Transverse colon (tissue), 4 donors: ENCODE data around the gene ARHGEF10L. TPM values are rescaled to one million over a fixed set of nuclear protein-coding genes. Genes with fewer than 3 reads are reported as not detected.
A peak's percentile ranks its signal among the peaks of the same experiment; 100 is the strongest.

Experiments
- DNase-seq: peaks from one replicate; pipeline ENCODE4 v3.0.0-alpha.2; 2019
- H3K27ac ChIP-seq, 4 donors: fragments of 200-600 bp; sonication (generic); 2 replicates each; pipeline ENCODE4 v1.5.1; 2016 to 2018; ENCODE audit warnings: inconsistent platforms in 4 of 4
- H3K27me3 ChIP-seq: fragments of 200-600 bp; sonication (generic); 2 replicates; pipeline ENCODE4 v1.5.1; 2017; ENCODE audit warnings: inconsistent platforms
- H3K36me3 ChIP-seq, 4 donors: fragments of 200-600 bp; sonication (generic); 2 replicates each; pipeline ENCODE4 v1.5.1; 2017 to 2019; ENCODE audit warnings: inconsistent platforms in 4 of 4
- H3K4me1 ChIP-seq, 4 donors: fragments of 200-600 bp; sonication (generic); 2 replicates each; pipeline ENCODE4 v1.5.1; 2017 to 2020; ENCODE audit warnings: inconsistent platforms in 4 of 4
- H3K4me3 ChIP-seq, 4 donors: fragments of 200-600 bp; sonication (generic); 1 replicate in 1 of 4; 2 replicates in 3 of 4; pipeline versions ENCODE4 v1.5.1 to v1.6.1; 2017 to 2019; ENCODE audit warnings: inconsistent platforms in 4 of 4
- H3K9me3 ChIP-seq, 2 donors: fragments of 200-600 bp; sonication (generic); 2 replicates each; pipeline ENCODE4 v1.5.1; 2017 to 2019; ENCODE audit warnings: inconsistent platforms in 2 of 2
- CTCF ChIP-seq, 5 experiments: fragments of 200-600 bp in 3 of 5; fragments of 450-650 bp in 2 of 5; sonication (generic) in 3 of 5; IDR thresholded peaks; 1 replicate in 2 of 5; 2 replicates in 3 of 5; pipeline ENCODE4 v1.5.1; 2016 to 2017; ENCODE audit warnings: antibody characterized with exemption in 5 of 5, inconsistent platforms in 3 of 5, mild to moderate bottlenecking in 2 of 5, moderate library complexity in 1 of 5
- EP300 ChIP-seq: sonication (generic); formaldehyde crosslinking; IDR thresholded peaks from one replicate; pipeline ENCODE4 v1.6.1; 2017; ENCODE audit warnings: antibody characterized with exemption, low read depth
- POLR2A ChIP-seq: fragments of 450-650 bp; IDR thresholded peaks from one replicate; pipeline ENCODE4 v1.6.1; 2016; ENCODE audit warnings: antibody characterized with exemption, mild to moderate bottlenecking, moderate library complexity
- POLR2AphosphoS5 ChIP-seq, 3 donors: sonication (generic); formaldehyde crosslinking; IDR thresholded peaks; one replicate each; pipeline ENCODE4 v1.6.1; 2016; ENCODE audit warnings: antibody characterized with exemption in 3 of 3
- WGBS, 2 donors: methylation state at CpG; one replicate each; pipeline ENCODE4 v1.1.5; 2018; ENCODE audit warnings: low coverage in 1 of 2; 5-methylcytosine and 5-hydroxymethylcytosine counted together
- in situ Hi-C, 4 donors: fragments of 200-750 bp; cut with MboI; loops; one replicate each; pipeline versions ENCODE4 v1.15.0 to v1.15.1; 2017; ENCODE audit warnings: low sequenced_read_pairs in 3 of 4, low pct_ligation_motif_present in 1 of 4, low pct_unique_long_range_greater_than_20kb in 1 of 4
- intact Hi-C: fragments of 100-400 bp; cut with DNase I; formaldehyde crosslinking; loops from one replicate; pipeline ENCODE4 v1.15.1; 2023; ENCODE audit warnings: low total_unique reads
- total RNA-seq, 4 donors: library from RNA; depleted of rRNA; stranded (reverse); fragments of >200 nt; gene quantifications; one replicate each; pipeline ENCODE4 v1.1.0, GENCODE V29; 2016

ARHGEF10L gene
- total RNA-seq, 4 donors from 2014 or later, result 115 to 326 (median 199) TPM

GRCh38 chr1:17561561-17561985, 22.1 kb downstream of the ARHGEF10L start:
- peak overlapping the region; percentile 54 to 93 (median 74) for H3K27ac ChIP-seq
- H3K4me1 ChIP-seq, result peaks cover 28 to 72% (median 65%) of the 10 kb centered on the region in 4 donors
- 39 to 42% methylated on average over 5 to 9 of the region's 9 CpGs for WGBS, 2 donors
- no peaks in the 10 kb centered on the region for H3K36me3 ChIP-seq
- H3K4me3 ChIP-seq, result no peak overlapping the region
- no peak for TF ChIP-seq EP300
- no peak for TF ChIP-seq CTCF (IDR thresholded peaks at IDR 0.05)
- TF ChIP-seq POLR2AphosphoS5 (IDR thresholded peaks at IDR 0.05), result no peak
- TF ChIP-seq POLR2A, result no peak
- DNase-seq, result no peak
- H3K27me3 ChIP-seq, result no peaks in the 10 kb centered on the region
- in situ Hi-C loops (no loop called here), intact Hi-C loops (no loop called here)
- H3K9me3 ChIP-seq, result no peaks in the 10 kb centered on the region

GRCh38 chr1:17562375-17562774, 22.9 kb downstream of the ARHGEF10L start:
- no peak overlapping the region for H3K4me3 ChIP-seq
- WGBS, 2 donors, result 89% methylated on average over 3 to 5 of the region's 5 CpGs
- H3K4me1 ChIP-seq, result peaks cover 28 to 77% (median 67%) of the 10 kb centered on the region in 4 donors
- no peaks in the 10 kb centered on the region for H3K9me3 ChIP-seq
- no peaks in the 10 kb centered on the region for H3K27me3 ChIP-seq
- H3K36me3 ChIP-seq, result no peaks in the 10 kb centered on the region
- intact Hi-C loops (no loop called here), in situ Hi-C loops (no loop called here)
- H3K27ac ChIP-seq, result peak overlapping the region; percentile 54 to 93 (median 74)
- no peak for DNase-seq
- no peak for TF ChIP-seq POLR2AphosphoS5 (IDR thresholded peaks at IDR 0.05)
- no peak for TF ChIP-seq POLR2A
- TF ChIP-seq CTCF (IDR thresholded peaks at IDR 0.05), result no peak
- TF ChIP-seq EP300, result no peak

GRCh38 chr1:17563494-17564281, 24.2 kb downstream of the ARHGEF10L start:
- WGBS, 2 donors, result 53 to 80% methylated on average over 1 to 7 of the region's 8 CpGs
- H3K36me3 ChIP-seq, result no peaks in the 10 kb centered on the region
- intact Hi-C loops (no loop called here), in situ Hi-C loops (no loop called here)
- H3K4me3 ChIP-seq, result no peak overlapping the region
- H3K9me3 ChIP-seq, result no peaks in the 10 kb centered on the region
- no peak for DNase-seq
- H3K27me3 ChIP-seq, result no peaks in the 10 kb centered on the region
- H3K4me1 ChIP-seq, result peaks cover 31 to 84% (median 78%) of the 10 kb centered on the region in 4 donors
- TF ChIP-seq POLR2A (no peak), EP300 (no peak), CTCF (IDR thresholded peaks at IDR 0.05) (no peak), POLR2AphosphoS5 (IDR thresholded peaks at IDR 0.05) (no peak)
- peak overlapping the region; percentile 54 to 93 (median 66) for H3K27ac ChIP-seq

GRCh38 chr1:17564458-17565393, 25.2 kb downstream of the ARHGEF10L start:
- peak; percentile 70 for DNase-seq
- peak overlapping the region; percentile 33 to 93 (median 66) for H3K27ac ChIP-seq
- in situ Hi-C loops (no loop called here), intact Hi-C loops (no loop called here)
- no peak overlapping the region for H3K4me3 ChIP-seq
- 61 to 80% methylated on average over 2 to 15 of the region's 16 CpGs for WGBS, 2 donors
- TF ChIP-seq CTCF (IDR thresholded peaks at IDR 0.05) (no peak), POLR2A (no peak), POLR2AphosphoS5 (IDR thresholded peaks at IDR 0.05) (peak in 1 of 3 donors; percentile 12)
- no peaks in the 10 kb centered on the region for H3K27me3 ChIP-seq
- no peaks in the 10 kb centered on the region for H3K9me3 ChIP-seq
- no peaks in the 10 kb centered on the region for H3K36me3 ChIP-seq
- H3K4me1 ChIP-seq, result peaks cover 41 to 84% (median 78%) of the 10 kb centered on the region in 4 donors
